GM12878 (cell line): ENCODE results near the gene GDAP2. TPM values are rescaled to one million over a fixed set of nuclear protein-coding genes. Genes with fewer than 3 reads are reported as not detected.

Experiments
- ATAC-seq: fragments of 200-7000 bp; cut with Tn5 transposase; 3 replicates; pipeline ENCODE4 v1.9.1; 2020; ENCODE audit warnings: mild to moderate bottlenecking, moderate library complexity
- BruUV-seq: library from RNA; stranded (reverse); fragments of 400-500 nt; replicated peaks from 2 replicates; lab custom pipeline; 2021; lab: Mats Ljungman, UMichigan
- CTCF ChIA-PET: fragments of 300-600 bp; sonication (Branson Sonifier 250); formaldehyde crosslinking; extraction: SDS; loops from one replicate; lab custom pipeline; 2021; ENCODE audit warnings: inconsistent platforms; lab: Yijun Ruan, JAX
- POLR2A ChIA-PET: fragments of 350-600 bp; formaldehyde crosslinking; extraction: SDS; loops from one replicate; lab custom pipeline; 2021; ENCODE audit warnings: inconsistent platforms; lab: Charles Lee
- RAD21 ChIA-PET: fragments of 300-600 bp; sonication (Branson Sonifier 250); formaldehyde crosslinking; loops from one replicate; lab custom pipeline; 2023; ENCODE audit warnings: antibody characterized with exemption; ENCODE audit not compliant: unreplicated experiment; lab: Charles Lee
- SMC1A ChIA-PET: fragments of 300-600 bp; sonication (Branson Sonifier 250); formaldehyde crosslinking; loops from one replicate; lab custom pipeline; 2023; ENCODE audit not compliant: unreplicated experiment, uncharacterized antibody; lab: Charles Lee
- DNase-seq: peaks from one replicate; pipeline ENCODE4 v3.0.0-alpha.2; 2011; ENCODE audit warnings: low read depth, low spot score
- FAIRE-seq: peaks from 3 replicates; lab custom pipeline; 2011; peaks lifted over from hg19 to GRCh38; lab: Jason Lieb, UNC
- H2AFZ ChIP-seq: 2 replicates; pipeline ENCODE4 v1.6.0; 2011; ENCODE audit warnings: low read depth, low read length, control low read depth; ENCODE audit not compliant: control insufficient read depth
- H3K27ac ChIP-seq: 2 replicates; pipeline ENCODE4 v1.5.1; 2011; ENCODE audit warnings: control low read depth; ENCODE audit not compliant: control insufficient read depth, insufficient read depth
- H3K27me3 ChIP-seq, 2 experiments: replicated peaks in 1 of 2; 2 replicates each; pipeline versions ENCODE4 v1.6.0 to v1.6.1; 2011; ENCODE audit warnings: low read length in 1 of 2; ENCODE audit not compliant: control insufficient read depth in 2 of 2, insufficient read depth in 2 of 2
- H3K36me3 ChIP-seq, 2 experiments: 2 replicates each; pipeline ENCODE4 v1.5.1; 2011; ENCODE audit warnings: low read length in 1 of 2; ENCODE audit not compliant: control insufficient read depth in 2 of 2, insufficient read depth in 2 of 2
- H3K4me1 ChIP-seq: 2 replicates; pipeline ENCODE4 v1.6.1; 2011; ENCODE audit warnings: mild to moderate bottlenecking, low read length, moderate library complexity, mixed read lengths; ENCODE audit not compliant: control insufficient read depth, insufficient read depth
- H3K4me2 ChIP-seq: 2 replicates; pipeline ENCODE4 v1.6.0; 2011; ENCODE audit warnings: control low read depth; ENCODE audit not compliant: control insufficient read depth, insufficient read depth
- H3K4me3 ChIP-seq: fragments of 200-600 bp; sonication (generic); 2 replicates; pipeline ENCODE4 v1.5.1; 2016
- H3K79me2 ChIP-seq: 2 replicates; pipeline ENCODE4 v1.6.0; 2011; ENCODE audit warnings: low read length; ENCODE audit not compliant: control insufficient read depth, insufficient read depth
- H3K9ac ChIP-seq: 2 replicates; pipeline ENCODE4 v1.8.0; 2011; ENCODE audit warnings: low read length, control low read depth, mixed read lengths; ENCODE audit not compliant: control insufficient read depth, insufficient read depth
- H3K9me3 ChIP-seq: replicated peaks from 3 replicates; pipeline ENCODE4 v1.5.1; 2011; ENCODE audit warnings: mild to moderate bottlenecking, low read length; ENCODE audit not compliant: control insufficient read depth, insufficient read depth
- H4K20me1 ChIP-seq: 2 replicates; pipeline ENCODE4 v1.6.0; 2011; ENCODE audit not compliant: control insufficient read depth, insufficient read depth
- CHD1 ChIP-seq: IDR thresholded peaks from 2 replicates; pipeline ENCODE4 v1.6.1; 2012; ENCODE audit warnings: low read depth, low read length, improper control_type of control experiment
- EP300 ChIP-seq, 2 experiments: fragments of 150-350 bp in 1 of 2; IDR thresholded peaks; 2 replicates each; pipeline ENCODE4 v1.6.1; 2011 to 2012; ENCODE audit warnings: low read depth in 2 of 2, low read length in 2 of 2, borderline replicate concordance in 1 of 2, improper control_type of control experiment in 1 of 2, inconsistent platforms in 1 of 2; ENCODE audit not compliant: control insufficient read depth in 1 of 2
- NR2F1 ChIP-seq: fragments of 450-650 bp; conservative IDR thresholded peaks from 2 replicates; pipeline ENCODE4 v1.6.1; 2017; ENCODE audit warnings: mild to moderate bottlenecking
- ZZZ3 ChIP-seq: IDR thresholded peaks from 2 replicates; pipeline ENCODE4 v1.6.1; 2011; ENCODE audit warnings: low read depth; ENCODE audit not compliant: control insufficient read depth, insufficient read length
- WGBS: methylation state at CpG from one replicate; pipeline ENCODE4 v1.1.6; 2016; ENCODE audit warnings: low lambda C conversion rate; ENCODE audit not compliant: insufficient replicate concordance, insufficient coverage; ENCODE audit errors: missing lambda C conversion rate; 5-methylcytosine and 5-hydroxymethylcytosine counted together
- in situ Hi-C: fragments of 300-500 bp; cut with MboI; formaldehyde crosslinking; loops from 9 replicates; pipeline ENCODE4 v1.14.3; 2018; ENCODE audit warnings: mixed read lengths
- intact Hi-C: fragments of 100-400 bp; cut with micrococcal nuclease; formaldehyde crosslinking; loops from one replicate; pipeline ENCODE4 v1.14.2; 2022; ENCODE audit not compliant: unreplicated experiment
- polyA plus RNA-seq, 11 experiments: library from polyadenylated mRNA; depleted of rRNA in 4 of 11; unstranded in 6 of 11; stranded (reverse) in 5 of 11; fragments of >200 nt; fragmentation: Nextera tagmentation in 4 of 11; fragmentation: Illumina TruSeq in 1 of 11; extraction: Ambion mirVana in 4 of 11; extraction: Trizol in 1 of 11; gene quantifications; 1 replicate in 1 of 11; 2 replicates in 10 of 11; pipeline versions ENCODE4 v1.2.1 to v1.2.3, GENCODE V29; 2011 to 2016; ENCODE audit warnings: inconsistent platforms in 2 of 11, missing spikeins in 2 of 11, low read depth in 1 of 11
- total RNA-seq, 4 experiments: library from RNA; depleted of rRNA in 3 of 4; stranded (reverse); fragments of >200 nt in 3 of 4; fragmentation: Illumina TruSeq in 1 of 4; extraction: Trizol in 1 of 4; gene quantifications; 2 replicates each; pipeline versions ENCODE4 v1.2.1 to v1.2.3, GENCODE V29; 2013 to 2021
- TF ChIP-seq, protein P1 (sequence below): fragments of 450-650 bp; IDR thresholded peaks from 2 replicates; pipeline ENCODE4 v1.6.1; 2017; ENCODE audit warnings: mild to moderate bottlenecking
- TF ChIP-seq, protein P2 (sequence below): fragments of 450-650 bp; IDR thresholded peaks from 2 replicates; pipeline ENCODE4 v1.6.1; 2017; ENCODE audit warnings: mild to moderate bottlenecking, moderate library complexity

The GDAP2 gene
- total and polyA plus RNA-seq, 10 of the 15 experiments (the other 5 are each of a cell fraction or from before 2014, with no cell fraction given) = 2.6 to 19.2 (median 11.4) TPM

DNA sequence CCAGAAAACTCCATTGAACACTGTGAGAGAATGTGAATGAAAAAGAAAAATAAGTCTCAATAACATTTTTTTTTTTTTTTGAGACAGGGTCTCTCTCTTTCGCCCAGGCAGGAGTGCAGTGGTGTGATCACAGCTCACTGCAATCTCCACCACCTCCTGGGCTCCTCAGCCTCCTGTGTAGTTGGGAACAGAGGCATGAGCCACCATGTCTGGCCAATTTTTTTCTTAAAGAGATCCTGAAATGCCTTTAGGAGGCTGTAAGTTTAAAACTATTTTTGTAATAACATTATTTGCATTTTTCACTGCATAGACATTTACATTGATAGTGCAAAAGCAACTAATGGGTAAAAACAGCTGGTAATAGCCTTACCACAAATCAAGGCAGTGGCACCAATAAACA, 35.3 kb downstream of the GDAP2 start:
- Histone ChIP-seq H3K36me3 (peaks cover 0 to 8% of the 10 kb centered on the region in 2 experiments; a peak in 3 of 4 replicates), H3K9me3 (no peaks in the 10 kb centered on the region), H3K27ac (no peak overlapping the region), H2AFZ (no peak overlapping the region), H3K9ac (no peak overlapping the region), H3K4me2 (no peak overlapping the region), H3K79me2 (no peaks in the 10 kb centered on the region), H3K4me3 (no peak overlapping the region), H3K27me3 (no peaks in the 10 kb centered on the region), H3K4me1 (no peaks in the 10 kb centered on the region), H4K20me1 (no peaks in the 10 kb centered on the region)
- intact Hi-C loops = no loop called here
- in situ Hi-C loops = loop anchor here (10.0 kb wide), 1 partner anchor 359 kb away; no protein-coding TSS in a partner anchor
- DNase-seq (no peak), FAIRE-seq (no peak), ATAC-seq (no peak)
- CTCF ChIA-PET = interaction anchor here (0.7 to 6.9 kb wide), 12 partner anchors 9 to 386 kb away, joined by 3 to 54 read pairs (median 4); partner anchors contain the start of genes GDAP2 and WDR3
- POLR2A ChIA-PET = interaction anchor here (0.7 to 1.0 kb wide), 3 partner anchors 35 to 1204 kb away, joined by 3 to 5 read pairs (median 5); partner anchors contain the start of genes GDAP2 and WDR3
- SMC1A ChIA-PET = interaction anchor here (0.7 to 3.5 kb wide), 9 partner anchors 14 to 828 kb away, joined by 3 to 17 read pairs (median 3); partner anchors contain the start of genes GDAP2 and WDR3
- WGBS = 100% methylated on average over 1 of the region's 1 CpG
- TF ChIP-seq NR2F1 (no peak), ZZZ3 (no peak), CHD1 (no peak), EP300 (IDR thresholded peaks at IDR 0.05; ENCODE audit: borderline replicate concordance in 1 of 2, control insufficient read depth in 1 of 2, low read depth in 2 of 2, low read length in 2 of 2) (no peak)
- TF ChIP-seq, protein P1, sequence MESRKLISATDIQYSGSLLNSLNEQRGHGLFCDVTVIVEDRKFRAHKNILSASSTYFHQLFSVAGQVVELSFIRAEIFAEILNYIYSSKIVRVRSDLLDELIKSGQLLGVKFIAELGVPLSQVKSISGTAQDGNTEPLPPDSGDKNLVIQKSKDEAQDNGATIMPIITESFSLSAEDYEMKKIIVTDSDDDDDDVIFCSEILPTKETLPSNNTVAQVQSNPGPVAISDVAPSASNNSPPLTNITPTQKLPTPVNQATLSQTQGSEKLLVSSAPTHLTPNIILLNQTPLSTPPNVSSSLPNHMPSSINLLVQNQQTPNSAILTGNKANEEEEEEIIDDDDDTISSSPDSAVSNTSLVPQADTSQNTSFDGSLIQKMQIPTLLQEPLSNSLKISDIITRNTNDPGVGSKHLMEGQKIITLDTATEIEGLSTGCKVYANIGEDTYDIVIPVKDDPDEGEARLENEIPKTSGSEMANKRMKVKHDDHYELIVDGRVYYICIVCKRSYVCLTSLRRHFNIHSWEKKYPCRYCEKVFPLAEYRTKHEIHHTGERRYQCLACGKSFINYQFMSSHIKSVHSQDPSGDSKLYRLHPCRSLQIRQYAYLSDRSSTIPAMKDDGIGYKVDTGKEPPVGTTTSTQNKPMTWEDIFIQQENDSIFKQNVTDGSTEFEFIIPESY = no peak
- TF ChIP-seq, protein P2, sequence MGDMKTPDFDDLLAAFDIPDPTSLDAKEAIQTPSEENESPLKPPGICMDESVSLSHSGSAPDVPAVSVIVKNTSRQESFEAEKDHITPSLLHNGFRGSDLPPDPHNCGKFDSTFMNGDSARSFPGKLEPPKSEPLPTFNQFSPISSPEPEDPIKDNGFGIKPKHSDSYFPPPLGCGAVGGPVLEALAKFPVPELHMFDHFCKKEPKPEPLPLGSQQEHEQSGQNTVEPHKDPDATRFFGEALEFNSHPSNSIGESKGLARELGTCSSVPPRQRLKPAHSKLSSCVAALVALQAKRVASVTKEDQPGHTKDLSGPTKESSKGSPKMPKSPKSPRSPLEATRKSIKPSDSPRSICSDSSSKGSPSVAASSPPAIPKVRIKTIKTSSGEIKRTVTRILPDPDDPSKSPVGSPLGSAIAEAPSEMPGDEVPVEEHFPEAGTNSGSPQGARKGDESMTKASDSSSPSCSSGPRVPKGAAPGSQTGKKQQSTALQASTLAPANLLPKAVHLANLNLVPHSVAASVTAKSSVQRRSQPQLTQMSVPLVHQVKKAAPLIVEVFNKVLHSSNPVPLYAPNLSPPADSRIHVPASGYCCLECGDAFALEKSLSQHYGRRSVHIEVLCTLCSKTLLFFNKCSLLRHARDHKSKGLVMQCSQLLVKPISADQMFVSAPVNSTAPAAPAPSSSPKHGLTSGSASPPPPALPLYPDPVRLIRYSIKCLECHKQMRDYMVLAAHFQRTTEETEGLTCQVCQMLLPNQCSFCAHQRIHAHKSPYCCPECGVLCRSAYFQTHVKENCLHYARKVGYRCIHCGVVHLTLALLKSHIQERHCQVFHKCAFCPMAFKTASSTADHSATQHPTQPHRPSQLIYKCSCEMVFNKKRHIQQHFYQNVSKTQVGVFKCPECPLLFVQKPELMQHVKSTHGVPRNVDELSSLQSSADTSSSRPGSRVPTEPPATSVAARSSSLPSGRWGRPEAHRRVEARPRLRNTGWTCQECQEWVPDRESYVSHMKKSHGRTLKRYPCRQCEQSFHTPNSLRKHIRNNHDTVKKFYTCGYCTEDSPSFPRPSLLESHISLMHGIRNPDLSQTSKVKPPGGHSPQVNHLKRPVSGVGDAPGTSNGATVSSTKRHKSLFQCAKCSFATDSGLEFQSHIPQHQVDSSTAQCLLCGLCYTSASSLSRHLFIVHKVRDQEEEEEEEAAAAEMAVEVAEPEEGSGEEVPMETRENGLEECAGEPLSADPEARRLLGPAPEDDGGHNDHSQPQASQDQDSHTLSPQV = no peak
- RAD21 ChIA-PET = no interaction called here
- no TSS peak for BruUV-seq
